Measurements from ENCODE around the gene SF3B1.
"Not testable (repeated sequence)": the region's sequence is repeated elsewhere in the genome, so short reads cannot be mapped to it uniquely, and the experiment has no call there.

The SF3B1 gene

DNA sequence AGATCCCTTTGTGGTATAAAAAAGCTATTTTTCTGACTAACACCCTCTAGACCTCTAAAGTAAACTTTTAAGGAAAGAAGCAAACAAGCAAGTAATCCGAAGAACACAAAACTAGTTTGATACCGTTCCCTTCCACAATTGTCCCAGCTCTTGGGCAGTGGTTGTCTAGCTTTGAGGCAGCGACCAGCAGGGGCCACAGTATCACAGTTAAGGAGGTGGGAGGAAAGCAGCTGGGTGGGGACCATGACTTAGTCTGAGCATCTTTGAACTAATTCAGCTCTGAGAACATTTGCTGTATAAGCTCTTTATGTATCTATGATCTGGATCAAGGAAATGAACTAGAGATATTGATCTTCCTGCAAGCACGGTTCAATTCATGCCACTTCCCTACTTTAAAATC is 51.0 kb downstream of the SF3B1 start:
- Histone ChIP-seq H3K36me3 (ENCODE audit: insufficient read depth, low read length) (no peaks in the 10 kb centered on the region), H3K4me3 (ENCODE audit: low read length, poor library complexity, severe bottlenecking) (no peak overlapping the region), H3F3A (ENCODE audit: low read depth) (no peaks in the 10 kb centered on the region), H3K79me2 (ENCODE audit: insufficient read depth, low read length) (no peaks in the 10 kb centered on the region), H3K27me3 (ENCODE audit: insufficient read depth, low read length, poor library complexity, severe bottlenecking) (no peaks in the 10 kb centered on the region), H4K20me1 (ENCODE audit: insufficient read depth, low read length, poor library complexity, severe bottlenecking) (no peaks in the 10 kb centered on the region), H3K4me2 (ENCODE audit: low read depth, low read length, poor library complexity, severe bottlenecking) (no peak overlapping the region), H2AFZ (ENCODE audit: low read length) (no peak overlapping the region), H3K9ac (ENCODE audit: low read depth, low read length, poor library complexity, severe bottlenecking) (no peak overlapping the region), H3K4me1 (ENCODE audit: insufficient read depth, low read length, poor library complexity, severe bottlenecking) (peaks cover 23% of the 10 kb centered on the region), H3K9me2 (replicated peaks; ENCODE audit: low read depth, low read length) (no peaks in the 10 kb centered on the region), H3K9me3 (ENCODE audit: insufficient read depth, low read depth, low read length) (no peaks in the 10 kb centered on the region)
- TF ChIP-seq EZH2phosphoT487 (IDR thresholded peaks at IDR 0.05; ENCODE audit: borderline replicate concordance): no peak
- TF ChIP-seq, protein P1, sequence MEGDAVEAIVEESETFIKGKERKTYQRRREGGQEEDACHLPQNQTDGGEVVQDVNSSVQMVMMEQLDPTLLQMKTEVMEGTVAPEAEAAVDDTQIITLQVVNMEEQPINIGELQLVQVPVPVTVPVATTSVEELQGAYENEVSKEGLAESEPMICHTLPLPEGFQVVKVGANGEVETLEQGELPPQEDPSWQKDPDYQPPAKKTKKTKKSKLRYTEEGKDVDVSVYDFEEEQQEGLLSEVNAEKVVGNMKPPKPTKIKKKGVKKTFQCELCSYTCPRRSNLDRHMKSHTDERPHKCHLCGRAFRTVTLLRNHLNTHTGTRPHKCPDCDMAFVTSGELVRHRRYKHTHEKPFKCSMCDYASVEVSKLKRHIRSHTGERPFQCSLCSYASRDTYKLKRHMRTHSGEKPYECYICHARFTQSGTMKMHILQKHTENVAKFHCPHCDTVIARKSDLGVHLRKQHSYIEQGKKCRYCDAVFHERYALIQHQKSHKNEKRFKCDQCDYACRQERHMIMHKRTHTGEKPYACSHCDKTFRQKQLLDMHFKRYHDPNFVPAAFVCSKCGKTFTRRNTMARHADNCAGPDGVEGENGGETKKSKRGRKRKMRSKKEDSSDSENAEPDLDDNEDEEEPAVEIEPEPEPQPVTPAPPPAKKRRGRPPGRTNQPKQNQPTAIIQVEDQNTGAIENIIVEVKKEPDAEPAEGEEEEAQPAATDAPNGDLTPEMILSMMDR (conservative IDR thresholded peaks at IDR 0.05; ENCODE audit: low read length): peak; percentile 47

DNA sequence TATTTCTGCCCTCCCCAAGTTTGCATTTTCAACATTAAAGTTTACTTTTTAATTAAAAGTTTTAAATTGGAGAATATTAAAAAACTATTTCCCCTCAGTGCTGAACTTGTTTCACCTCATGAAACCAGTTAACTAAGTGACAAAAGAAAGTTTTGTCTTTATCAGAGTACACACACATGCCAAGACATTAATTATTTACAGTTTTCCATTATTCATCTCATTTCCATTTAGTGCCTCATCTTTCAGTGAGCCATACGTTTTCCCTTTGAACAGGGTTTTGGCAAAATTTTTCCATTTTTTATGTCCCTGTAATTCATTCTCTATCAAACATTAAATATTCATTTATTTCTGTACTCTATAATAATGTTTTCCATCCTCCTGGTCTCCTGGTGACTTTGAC is 53.2 kb downstream of the SF3B1 start:
- H3F3A ChIP-seq (ENCODE audit: low read depth): no peaks in the 10 kb centered on the region
- no peaks in the 10 kb centered on the region for H3K9me2 ChIP-seq (replicated peaks; ENCODE audit: low read depth, low read length)
- no peak overlapping the region for H2AFZ ChIP-seq (ENCODE audit: low read length)
- TF ChIP-seq EZH2phosphoT487 (IDR thresholded peaks at IDR 0.05; ENCODE audit: borderline replicate concordance): no peak
- TF ChIP-seq, protein P1 (conservative IDR thresholded peaks at IDR 0.05; ENCODE audit: low read length): no peak
- H3K27me3 ChIP-seq (ENCODE audit: insufficient read depth, low read length, poor library complexity, severe bottlenecking): no peaks in the 10 kb centered on the region
- H3K4me2 ChIP-seq (ENCODE audit: low read depth, low read length, poor library complexity, severe bottlenecking): peak overlapping the region; percentile 47
- no peak overlapping the region for H3K4me3 ChIP-seq (ENCODE audit: low read length, poor library complexity, severe bottlenecking)
- H3K9ac ChIP-seq (ENCODE audit: low read depth, low read length, poor library complexity, severe bottlenecking): no peak overlapping the region
- H3K9me3 ChIP-seq (ENCODE audit: insufficient read depth, low read depth, low read length): no peaks in the 10 kb centered on the region
- no peaks in the 10 kb centered on the region for H3K36me3 ChIP-seq (ENCODE audit: insufficient read depth, low read length)
- H3K79me2 ChIP-seq (ENCODE audit: insufficient read depth, low read length): no peaks in the 10 kb centered on the region
- H4K20me1 ChIP-seq (ENCODE audit: insufficient read depth, low read length, poor library complexity, severe bottlenecking): no peaks in the 10 kb centered on the region
- H3K4me1 ChIP-seq (ENCODE audit: insufficient read depth, low read length, poor library complexity, severe bottlenecking): peaks cover 23% of the 10 kb centered on the region

DNA sequence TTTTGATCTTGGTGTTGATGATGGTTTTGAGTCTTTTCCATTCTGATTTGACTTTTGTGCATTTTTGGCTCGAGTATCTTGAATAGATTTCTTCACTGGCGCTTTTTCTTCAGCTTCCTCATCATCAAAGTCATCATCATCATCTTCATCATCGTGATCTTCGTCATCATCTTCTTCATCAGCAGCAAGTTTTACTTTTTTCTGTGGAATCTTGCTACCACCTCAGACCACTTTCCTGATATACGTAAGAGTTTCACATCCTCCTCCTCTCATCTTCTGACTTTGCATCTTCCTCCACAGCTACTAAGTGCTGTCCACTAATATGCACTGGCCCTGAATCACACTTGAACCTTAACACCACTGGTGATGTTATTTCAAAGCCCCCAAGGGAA is 54.9 kb downstream of the SF3B1 start:
- not testable (repeated sequence) for H3K9me2 ChIP-seq (replicated peaks; ENCODE audit: low read depth, low read length); H3K9ac ChIP-seq (ENCODE audit: low read depth, low read length, poor library complexity, severe bottlenecking); H3F3A ChIP-seq (ENCODE audit: low read depth); H3K27me3 ChIP-seq (ENCODE audit: insufficient read depth, low read length, poor library complexity, severe bottlenecking); H3K4me3 ChIP-seq (ENCODE audit: low read length, poor library complexity, severe bottlenecking); H4K20me1 ChIP-seq (ENCODE audit: insufficient read depth, low read length, poor library complexity, severe bottlenecking); H3K79me2 ChIP-seq (ENCODE audit: insufficient read depth, low read length); H3K4me2 ChIP-seq (ENCODE audit: low read depth, low read length, poor library complexity, severe bottlenecking); H3K36me3 ChIP-seq (ENCODE audit: insufficient read depth, low read length); H2AFZ ChIP-seq (ENCODE audit: low read length); H3K9me3 ChIP-seq (ENCODE audit: insufficient read depth, low read depth, low read length)
- peaks cover 23% of the 10 kb centered on the region for H3K4me1 ChIP-seq (ENCODE audit: insufficient read depth, low read length, poor library complexity, severe bottlenecking)

DNA sequence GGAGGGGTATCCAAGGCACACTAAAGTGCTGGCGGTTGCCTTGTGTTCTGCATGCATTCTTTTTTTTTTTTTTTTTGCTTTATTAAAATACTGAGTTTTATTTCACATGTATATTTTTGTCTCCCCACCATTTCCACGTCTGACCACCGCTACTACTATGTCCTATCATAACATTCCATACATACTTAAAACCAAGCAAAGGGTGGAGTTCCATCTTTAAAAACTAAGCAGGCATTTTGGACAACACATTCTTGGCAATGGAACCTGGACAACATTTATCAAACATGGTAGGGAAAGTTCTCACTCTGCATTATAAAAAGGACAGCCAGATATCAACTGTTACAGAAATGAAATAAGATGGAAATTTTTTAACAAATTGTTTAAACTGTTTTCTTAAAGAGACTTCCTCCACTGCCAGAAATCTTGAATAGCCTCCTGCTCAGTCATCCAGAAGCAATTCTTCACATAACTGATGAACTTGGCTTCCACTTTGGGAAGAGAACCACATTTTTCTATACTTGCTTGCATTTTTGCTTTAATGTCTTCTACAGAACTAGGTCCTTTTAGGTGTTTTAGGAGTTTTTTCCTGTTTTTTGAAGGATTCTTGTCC is 55.4 kb downstream of the SF3B1 start:
- not testable (repeated sequence) for H3K9ac ChIP-seq (ENCODE audit: low read depth, low read length, poor library complexity, severe bottlenecking); H3F3A ChIP-seq (ENCODE audit: low read depth); H3K4me3 ChIP-seq (ENCODE audit: low read length, poor library complexity, severe bottlenecking); H3K79me2 ChIP-seq (ENCODE audit: insufficient read depth, low read length); H3K9me2 ChIP-seq (replicated peaks; ENCODE audit: low read depth, low read length); H4K20me1 ChIP-seq (ENCODE audit: insufficient read depth, low read length, poor library complexity, severe bottlenecking); H3K4me2 ChIP-seq (ENCODE audit: low read depth, low read length, poor library complexity, severe bottlenecking); H3K36me3 ChIP-seq (ENCODE audit: insufficient read depth, low read length); H2AFZ ChIP-seq (ENCODE audit: low read length); H3K27me3 ChIP-seq (ENCODE audit: insufficient read depth, low read length, poor library complexity, severe bottlenecking); H3K9me3 ChIP-seq (ENCODE audit: insufficient read depth, low read depth, low read length)
- H3K4me1 ChIP-seq (ENCODE audit: insufficient read depth, low read length, poor library complexity, severe bottlenecking): peaks cover 24% of the 10 kb centered on the region
